HG03066 (cell line): Measurements from ENCODE around the gene BLCAP.

Source experiments
- ATAC-seq: cut with Tn5 transposase; IDR thresholded peaks from one replicate; pipeline ENCODE4 v1.9.1; 2021; ENCODE audit warnings: low read depth; ENCODE audit not compliant: unreplicated experiment

Gene BLCAP

GRCh38 chr20:37518606-37519507, 8.8 kb downstream of the BLCAP start:
- ATAC-seq: no peak

GRCh38 chr20:37518059-37518458, 9.6 kb downstream of the BLCAP start:
- ATAC-seq: no peak

GRCh38 chr20:37516811-37517750, 10.6 kb downstream of the BLCAP start:
- ATAC-seq: no peak

GRCh38 chr20:37515876-37516275, 11.8 kb downstream of the BLCAP start:
- no peak for ATAC-seq

GRCh38 chr20:37513779-37514359, 13.8 kb downstream of the BLCAP start:
- ATAC-seq: no peak

GRCh38 chr20:37511610-37512275, 15.9 kb downstream of the BLCAP start:
- ATAC-seq: no peak

GRCh38 chr20:37510226-37510625, 17.4 kb downstream of the BLCAP start:
- no peak for ATAC-seq

- ATAC-seq: no peak
Observed at GRCh38 chr20:37506152-37506725, 21.4 kb downstream of the BLCAP start.

- no peak for ATAC-seq
Observed at GRCh38 chr20:37505263-37506151, 22.2 kb downstream of the BLCAP start.

- no peak for ATAC-seq
Observed at GRCh38 chr20:37504404-37505096, 23.1 kb downstream of the BLCAP start.

- no peak for ATAC-seq
Observed at GRCh38 chr20:37503256-37503927, 24.3 kb downstream of the BLCAP start.

- ATAC-seq: no peak
Observed at GRCh38 chr20:37502654-37503053, 25.0 kb downstream of the BLCAP start.

- ATAC-seq: no peak
Observed at GRCh38 chr20:37501940-37502339, 25.7 kb downstream of the BLCAP start.

GRCh38 chr20:37500311-37500710, 27.4 kb downstream of the BLCAP start:
- ATAC-seq: no peak

- ATAC-seq: no peak
Observed at GRCh38 chr20:37498066-37498665, 29.5 kb downstream of the BLCAP start.

GRCh38 chr20:37494796-37495195, 32.9 kb downstream of the BLCAP start:
- no peak for ATAC-seq

GRCh38 chr20:37494301-37494700, 33.4 kb downstream of the BLCAP start:
- no peak for ATAC-seq

GRCh38 chr20:37492945-37493344, 34.7 kb downstream of the BLCAP start:
- no peak for ATAC-seq
